IMR-90 (cell line): ENCODE results near the gene PIP. TPM values are rescaled to one million over a fixed set of nuclear protein-coding genes. Genes with fewer than 3 reads are reported as not detected.

Source experiments
- ATAC-seq: fragments of 200-7000 bp; cut with Tn5 transposase; 2 replicates; pipeline ENCODE4 v1.9.1; 2020; ENCODE audit warnings: low read depth, mild to moderate bottlenecking, moderate library complexity
- BruUV-seq: library from RNA; stranded (reverse); fragments of 400-500 nt; replicated peaks from 2 replicates; lab custom pipeline; 2021; lab: Mats Ljungman, UMichigan
- CTCF ChIA-PET: fragments of 300-600 bp; formaldehyde crosslinking; extraction: SDS; loops from one replicate; lab custom pipeline; 2021; ENCODE audit warnings: antibody characterized with exemption; lab: Yijun Ruan, JAX
- POLR2A ChIA-PET: fragments of 300-600 bp; sonication (Branson Sonifier 250); formaldehyde crosslinking; loops from one replicate; lab custom pipeline; 2022; ENCODE audit warnings: antibody characterized with exemption; ENCODE audit not compliant: unreplicated experiment; lab: Charles Lee
- DNase-seq: peaks from one replicate; pipeline ENCODE4 v3.0.0; 2013
- H2AFZ ChIP-seq: replicated peaks from 2 replicates; pipeline ENCODE3; 2013; ENCODE audit warnings: low read length, mild to moderate bottlenecking; ENCODE audit not compliant: poor library complexity
- H2AK5ac ChIP-seq: 2 replicates; pipeline ENCODE4 v1.6.1; 2013; ENCODE audit warnings: low read depth, low read length, inconsistent platforms
- H2AK9ac ChIP-seq: replicated peaks from 2 replicates; pipeline ENCODE3; 2013; ENCODE audit warnings: mild to moderate bottlenecking, low read depth, low read length, moderate library complexity; ENCODE audit not compliant: poor library complexity
- H2BK120ac ChIP-seq: 2 replicates; pipeline ENCODE4 v1.6.1; 2013; ENCODE audit warnings: low read depth, low read length, inconsistent platforms
- H2BK15ac ChIP-seq: 3 replicates; pipeline ENCODE4 v1.6.1; 2013; ENCODE audit warnings: low read depth, low read length, inconsistent platforms
- H2BK20ac ChIP-seq: 2 replicates; pipeline ENCODE4 v1.6.1; 2013; ENCODE audit warnings: low read depth, mild to moderate bottlenecking, inconsistent platforms, low read length, moderate library complexity
- H2BK5ac ChIP-seq: 2 replicates; pipeline ENCODE4 v1.6.1; 2013; ENCODE audit warnings: mild to moderate bottlenecking, low read depth, low read length, inconsistent platforms; ENCODE audit not compliant: poor library complexity, severe bottlenecking
- H3K14ac ChIP-seq: replicated peaks from 2 replicates; pipeline ENCODE4 v1.6.1; 2013; ENCODE audit warnings: low read depth, low read length, inconsistent platforms
- H3K18ac ChIP-seq: 2 replicates; pipeline ENCODE4 v1.6.1; 2013; ENCODE audit warnings: low read depth, low read length, control low read depth
- H3K23ac ChIP-seq: 2 replicates; pipeline ENCODE4 v1.6.1; 2013; ENCODE audit warnings: low read depth, low read length, inconsistent platforms
- H3K27ac ChIP-seq: 2 replicates; pipeline ENCODE4 v1.5.1; 2013; ENCODE audit warnings: mild to moderate bottlenecking, control low read depth, low read length; ENCODE audit not compliant: insufficient read depth
- H3K27me3 ChIP-seq: 2 replicates; pipeline ENCODE4 v1.6.1; 2013; ENCODE audit warnings: low read length; ENCODE audit not compliant: control insufficient read depth, insufficient read depth
- H3K36me3 ChIP-seq: 2 replicates; pipeline ENCODE4 v1.6.1; 2013; ENCODE audit warnings: low read length, mixed read lengths; ENCODE audit not compliant: control insufficient read depth, insufficient read depth
- H3K4ac ChIP-seq: 2 replicates; pipeline ENCODE4 v1.6.1; 2013; ENCODE audit warnings: low read depth, low read length, inconsistent platforms
- H3K4me1 ChIP-seq: 2 replicates; pipeline ENCODE4 v1.6.1; 2013; ENCODE audit warnings: low read length, mixed read lengths; ENCODE audit not compliant: control insufficient read depth, insufficient read depth
- H3K4me2 ChIP-seq: 2 replicates; pipeline ENCODE4 v1.6.1; 2013; ENCODE audit warnings: low read depth, mild to moderate bottlenecking, control low read depth, low read length, moderate library complexity
- H3K4me3 ChIP-seq: 2 replicates; pipeline ENCODE4 v1.5.1; 2013; ENCODE audit warnings: low read depth, mild to moderate bottlenecking, control low read depth, low read length, moderate library complexity; ENCODE audit not compliant: insufficient read depth
- H3K56ac ChIP-seq: 2 replicates; pipeline ENCODE4 v1.6.1; 2013; ENCODE audit warnings: low read length, inconsistent platforms; ENCODE audit not compliant: insufficient read depth; ENCODE audit errors: extremely low read depth
- H3K79me1 ChIP-seq, 2 experiments: 2 replicates each; pipeline ENCODE4 v1.6.1; 2013; ENCODE audit warnings: low read length in 2 of 2, inconsistent platforms in 1 of 2, low read depth in 1 of 2
- H3K9ac ChIP-seq: 2 replicates; pipeline ENCODE4 v1.6.1; 2013; ENCODE audit warnings: low read depth, low read length, control low read depth
- H3K9me1 ChIP-seq: 2 replicates; pipeline ENCODE4 v1.6.1; 2013; ENCODE audit warnings: low read length, inconsistent platforms; ENCODE audit not compliant: insufficient read depth
- H3K9me3 ChIP-seq: 2 replicates; pipeline ENCODE4 v1.6.1; 2013; ENCODE audit warnings: low read length; ENCODE audit not compliant: control insufficient read depth, insufficient read depth
- H4K20me1 ChIP-seq: 2 replicates; pipeline ENCODE4 v1.6.1; 2013; ENCODE audit warnings: low read length, inconsistent platforms; ENCODE audit not compliant: insufficient read depth
- H4K5ac ChIP-seq: 2 replicates; pipeline ENCODE4 v1.6.1; 2013; ENCODE audit warnings: mild to moderate bottlenecking, low read depth, low read length, control low read depth
- H4K8ac ChIP-seq, 2 experiments: 2 replicates each; pipeline ENCODE4 v1.6.1; 2013; ENCODE audit warnings: low read depth in 2 of 2, low read length in 2 of 2, control low read depth in 1 of 2, inconsistent platforms in 1 of 2
- H4K91ac ChIP-seq: 2 replicates; pipeline ENCODE4 v1.6.1; 2013; ENCODE audit warnings: low read depth, low read length, inconsistent platforms; ENCODE audit not compliant: insufficient read depth
- BHLHE40 ChIP-seq: fragments of 150-350 bp; IDR thresholded peaks from 2 replicates; pipeline ENCODE4 v1.6.1; 2016; ENCODE audit warnings: mild to moderate bottlenecking, low read depth, low read length
- CEBPB ChIP-seq: IDR thresholded peaks from 2 replicates; pipeline ENCODE4 v1.6.1; 2012; ENCODE audit warnings: low read depth, low read length, improper control_type of control experiment
- CHD1 ChIP-seq: IDR thresholded peaks from 2 replicates; pipeline ENCODE4 v1.6.1; 2012; ENCODE audit warnings: low read depth, low read length, improper control_type of control experiment
- CTCF ChIP-seq: conservative IDR thresholded peaks from 2 replicates; pipeline ENCODE4 v1.5.1; 2012; ENCODE audit warnings: mild to moderate bottlenecking, low read depth, low read length, improper control_type of control experiment
- ELK1 ChIP-seq: fragments of 150-350 bp; IDR thresholded peaks from 2 replicates; pipeline ENCODE4 v1.6.1; 2016; ENCODE audit warnings: low read depth, mild to moderate bottlenecking, low read length, moderate library complexity, borderline replicate concordance
- FOS ChIP-seq: fragments of 150-350 bp; IDR thresholded peaks from 2 replicates; pipeline ENCODE4 v1.6.1; 2016; ENCODE audit warnings: low read depth, low read length
- MAFK ChIP-seq: IDR thresholded peaks from 2 replicates; pipeline ENCODE4 v1.6.1; 2012; ENCODE audit warnings: low read depth, low read length, improper control_type of control experiment
- MAZ ChIP-seq: IDR thresholded peaks from 2 replicates; pipeline ENCODE4 v1.6.1; 2012; ENCODE audit warnings: low read depth, mild to moderate bottlenecking, low read length, improper control_type of control experiment, moderate library complexity, borderline replicate concordance
- MXI1 ChIP-seq: IDR thresholded peaks from 2 replicates; pipeline ENCODE4 v1.6.1; 2012; ENCODE audit warnings: low read depth, mild to moderate bottlenecking, low read length, moderate library complexity, borderline replicate concordance
- NFE2L2 ChIP-seq: fragments of 150-350 bp; IDR thresholded peaks from 2 replicates; pipeline ENCODE4 v1.6.1; 2016; ENCODE audit warnings: low read depth, mild to moderate bottlenecking, low read length
- POLR2A ChIP-seq: IDR thresholded peaks from 2 replicates; pipeline ENCODE4 v1.6.1; 2012; ENCODE audit warnings: mild to moderate bottlenecking, low read depth, low read length
- RAD21 ChIP-seq: IDR thresholded peaks from 2 replicates; pipeline ENCODE4 v1.6.1; 2012; ENCODE audit warnings: low read length, improper control_type of control experiment
- RCOR1 ChIP-seq: IDR thresholded peaks from 2 replicates; pipeline ENCODE4 v1.6.1; 2012; ENCODE audit warnings: mild to moderate bottlenecking, low read length, improper control_type of control experiment; ENCODE audit not compliant: insufficient replicate concordance
- RFX5 ChIP-seq: IDR thresholded peaks from 2 replicates; pipeline ENCODE4 v1.8.0; 2012; ENCODE audit warnings: low read depth, mild to moderate bottlenecking, low read length, moderate library complexity
- SMC3 ChIP-seq: fragments of 150-350 bp; IDR thresholded peaks from 2 replicates; pipeline ENCODE4 v1.6.1; 2016; ENCODE audit warnings: low read depth, mild to moderate bottlenecking, antibody characterized with exemption, low read length, moderate library complexity
- dilution Hi-C: fragments of 300-500 bp; cut with HindIII; formaldehyde crosslinking; loops from one replicate; pipeline ENCODE4 v1.14.3; 2018; ENCODE audit warnings: low sequenced_read_pairs; ENCODE audit not compliant: unreplicated experiment
- in situ Hi-C: fragments of 300-500 bp; cut with MboI; formaldehyde crosslinking; loops from 3 replicates; pipeline ENCODE4 v1.14.3; 2019; ENCODE audit warnings: low sequenced_read_pairs, inconsistent platforms, mixed read lengths
- intact Hi-C: fragments of 100-400 bp; cut with micrococcal nuclease; formaldehyde crosslinking; loops from 2 replicates; pipeline ENCODE4 v1.10.0; 2022
- polyA plus RNA-seq, 3 experiments: library from polyadenylated mRNA; depleted of rRNA; stranded (reverse); fragments of >200 nt; gene quantifications; 2 replicates each; pipeline ENCODE4 v1.2.3, GENCODE V29; 2012; ENCODE audit warnings: low replicate concordance in 1 of 3
- total RNA-seq: library from RNA; depleted of rRNA; stranded (reverse); fragments of >200 nt; gene quantifications from 2 replicates; pipeline ENCODE4 v1.2.3, GENCODE V29; 2012
- TF ChIP-seq, protein P1 (sequence below): fragments of 150-350 bp; IDR thresholded peaks from 2 replicates; pipeline ENCODE4 v1.6.1; 2017; ENCODE audit warnings: mild to moderate bottlenecking, antibody characterized with exemption, low read length, low read depth

Gene PIP
- total and polyA plus RNA-seq, 2 of the 4 experiments (the other 2 are of a cell fraction), result not detected

DNA sequence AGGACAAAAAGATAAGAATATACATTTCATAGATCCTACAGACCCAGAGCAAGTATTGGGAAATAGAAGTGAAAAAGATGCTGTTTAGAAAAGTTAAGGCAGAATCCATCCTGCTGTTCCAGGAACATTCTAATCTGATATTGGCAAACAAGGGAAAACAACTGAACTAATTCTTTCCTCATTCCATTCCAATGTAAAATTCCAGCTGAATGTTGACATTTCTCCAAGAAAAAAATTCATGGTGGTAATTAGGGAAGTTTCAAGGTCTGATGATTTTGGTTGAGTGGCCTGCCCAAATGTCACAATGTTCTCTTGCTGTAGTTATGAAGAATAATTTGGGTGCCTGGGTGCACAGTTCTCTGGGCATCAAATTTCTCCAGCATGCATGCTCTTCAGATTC, 15.2 kb downstream of the PIP start:
- POLR2A ChIA-PET, result no interaction called here
- CTCF ChIA-PET, result no interaction called here
- in situ Hi-C loops (no loop called here), dilution Hi-C loops (no loop called here), intact Hi-C loops (no loop called here)
- no peak overlapping the region for H4K91ac ChIP-seq
- no peak overlapping the region for H4K5ac ChIP-seq
- H3K9ac ChIP-seq, result no peak overlapping the region
- H3K4ac ChIP-seq, result no peak overlapping the region
- no peaks in the 10 kb centered on the region for H4K20me1 ChIP-seq
- no peaks in the 10 kb centered on the region for H3K4me1 ChIP-seq
- H2BK120ac ChIP-seq, result no peak overlapping the region
- no peaks in the 10 kb centered on the region for H3K27me3 ChIP-seq
- H2AK5ac ChIP-seq, result no peak overlapping the region
- peaks cover 5% of the 10 kb centered on the region for H3K9me3 ChIP-seq
- H3K9me1 ChIP-seq, result no peaks in the 10 kb centered on the region
- H2AK9ac ChIP-seq, result no peak overlapping the region
- TF ChIP-seq RFX5 (no peak), FOS (no peak), BHLHE40 (no peak), MXI1 (no peak), NFE2L2 (no peak), MAZ (no peak), MAFK (no peak), CHD1 (no peak), CTCF (no peak), RAD21 (no peak), POLR2A (no peak), CEBPB (no peak), SMC3 (no peak), RCOR1 (no peak), ELK1 (no peak)
- TF ChIP-seq, protein P1, sequence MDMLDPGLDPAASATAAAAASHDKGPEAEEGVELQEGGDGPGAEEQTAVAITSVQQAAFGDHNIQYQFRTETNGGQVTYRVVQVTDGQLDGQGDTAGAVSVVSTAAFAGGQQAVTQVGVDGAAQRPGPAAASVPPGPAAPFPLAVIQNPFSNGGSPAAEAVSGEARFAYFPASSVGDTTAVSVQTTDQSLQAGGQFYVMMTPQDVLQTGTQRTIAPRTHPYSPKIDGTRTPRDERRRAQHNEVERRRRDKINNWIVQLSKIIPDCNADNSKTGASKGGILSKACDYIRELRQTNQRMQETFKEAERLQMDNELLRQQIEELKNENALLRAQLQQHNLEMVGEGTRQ, result no peak
- no TSS peak for BruUV-seq
- H3K27ac ChIP-seq, result no peak overlapping the region
- H2AFZ ChIP-seq, result no peak overlapping the region
- no peak overlapping the region for H3K4me3 ChIP-seq
- no peaks in the 10 kb centered on the region for H3K36me3 ChIP-seq
- no peak overlapping the region for H4K8ac ChIP-seq
- H3K4me2 ChIP-seq, result no peak overlapping the region
- H3K14ac ChIP-seq, result no peak overlapping the region
- no peak overlapping the region for H2BK5ac ChIP-seq
- H3K23ac ChIP-seq, result no peak overlapping the region
- ATAC-seq (no peak), DNase-seq (no peak)
- H3K56ac ChIP-seq, result no peak overlapping the region
- no peak overlapping the region for H2BK20ac ChIP-seq
- H2BK15ac ChIP-seq, result no peak overlapping the region
- H3K79me1 ChIP-seq, result no peaks in the 10 kb centered on the region
- H3K18ac ChIP-seq, result no peak overlapping the region
